Esophagus squamous epithelium (tissue), 5 donors: ENCODE results near the gene TP63. TPM values are rescaled to one million over a fixed set of nuclear protein-coding genes. Genes with fewer than 3 reads are reported as not detected.

Experiments
- DNase-seq: peaks from one replicate; lab custom pipeline; 2025; lab: John Stamatoyannopoulos, UW
- H3K27ac ChIP-seq, 4 donors: fragments of 200-600 bp; sonication (generic); one replicate each; pipeline ENCODE4 v1.5.1; 2016 to 2019; ENCODE audit warnings: mild to moderate bottlenecking in 1 of 4
- H3K27me3 ChIP-seq, 4 donors: fragments of 200-600 bp; sonication (generic); 1 replicate in 3 of 4; 2 replicates in 1 of 4; pipeline versions ENCODE4 v1.5.1 to v1.6.0; 2017 to 2021; ENCODE audit warnings: antibody characterized with exemption in 1 of 4
- H3K36me3 ChIP-seq, 3 donors: fragments of 200-600 bp; sonication (generic); one replicate each; pipeline ENCODE4 v1.5.1; 2016 to 2019
- H3K4me1 ChIP-seq, 3 donors: fragments of 200-600 bp; sonication (generic); one replicate each; pipeline ENCODE4 v1.5.1; 2017 to 2019
- H3K4me3 ChIP-seq, 4 donors: fragments of 200-600 bp; sonication (generic); 1 replicate in 3 of 4; 2 replicates in 1 of 4; pipeline ENCODE4 v1.5.1; 2016 to 2019; ENCODE audit warnings: mild to moderate bottlenecking in 2 of 4, moderate library complexity in 1 of 4
- H3K9me3 ChIP-seq, 3 donors: fragments of 200-600 bp; sonication (generic); one replicate each; pipeline ENCODE4 v1.5.1; 2016 to 2019
- POLR2A ChIP-seq, 4 donors: fragments of 450-650 bp; IDR thresholded peaks; one replicate each; pipeline ENCODE4 v1.6.1; 2017; ENCODE audit warnings: antibody characterized with exemption in 4 of 4, mild to moderate bottlenecking in 4 of 4, moderate library complexity in 3 of 4
- WGBS, 2 donors: methylation state at CpG; one replicate each; pipeline ENCODE4 v1.1.5; 2018; 5-methylcytosine and 5-hydroxymethylcytosine counted together
- intact Hi-C: fragments of 100-400 bp; cut with DNase I; formaldehyde crosslinking; loops from one replicate; pipeline ENCODE4 v1.15.0; 2022
- total RNA-seq, 4 donors: library from RNA; depleted of rRNA; stranded (reverse); fragments of >200 nt; gene quantifications; one replicate each; pipeline ENCODE4 v1.1.0, GENCODE V29; 2016
- TF ChIP-seq, protein P1 (sequence below), 6 experiments: fragments of 450-650 bp in 4 of 6; fragments of 200-600 bp in 2 of 6; sonication (generic) in 2 of 6; IDR thresholded peaks; one replicate each; pipeline ENCODE4 v1.5.1; 2016 to 2019; ENCODE audit warnings: antibody characterized with exemption in 6 of 6, mild to moderate bottlenecking in 4 of 6, moderate library complexity in 4 of 6
- donor health status: DM: yes; HTN: yes; CAD: no.

The TP63 gene
- total RNA-seq, 4 donors from 2014 or later: 111 to 162 (median 137) TPM

DNA sequence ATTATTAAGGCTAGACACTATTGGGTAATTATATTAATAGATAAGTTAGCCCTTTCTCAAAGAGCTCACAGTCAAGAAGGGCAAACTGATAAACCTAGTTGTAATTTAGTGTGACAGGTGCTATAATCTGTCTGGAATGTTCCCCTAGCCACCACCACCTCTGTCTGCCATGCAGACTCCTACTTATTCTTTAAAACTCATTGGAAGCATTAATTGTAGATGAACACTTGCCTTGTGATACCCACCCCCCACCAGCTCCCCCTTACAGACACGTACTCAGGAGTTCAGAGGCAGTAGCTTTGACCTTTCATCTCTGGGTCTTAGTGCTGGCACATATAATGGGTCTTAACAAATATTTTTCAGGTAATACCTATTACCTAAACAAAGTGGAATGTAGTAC lies 195.9 kb downstream of the TP63 start:
- Histone ChIP-seq H3K27me3 (no peaks in the 10 kb centered on the region), H3K4me1 (peaks cover 4 to 66% (median 10%) of the 10 kb centered on the region in 3 donors), H3K27ac (peak overlapping the region in 2 of 4 donors; percentile 88 to 89), H3K9me3 (no peaks in the 10 kb centered on the region), H3K4me3 (no peak overlapping the region), H3K36me3 (peaks cover 0 to 21% (median 0%) of the 10 kb centered on the region in 3 donors)
- intact Hi-C loops: no loop called here
- 50 to 57% methylated on average over 1 of the region's 1 CpG for WGBS, 2 donors
- DNase-seq: no peak
- TF ChIP-seq, protein P1, sequence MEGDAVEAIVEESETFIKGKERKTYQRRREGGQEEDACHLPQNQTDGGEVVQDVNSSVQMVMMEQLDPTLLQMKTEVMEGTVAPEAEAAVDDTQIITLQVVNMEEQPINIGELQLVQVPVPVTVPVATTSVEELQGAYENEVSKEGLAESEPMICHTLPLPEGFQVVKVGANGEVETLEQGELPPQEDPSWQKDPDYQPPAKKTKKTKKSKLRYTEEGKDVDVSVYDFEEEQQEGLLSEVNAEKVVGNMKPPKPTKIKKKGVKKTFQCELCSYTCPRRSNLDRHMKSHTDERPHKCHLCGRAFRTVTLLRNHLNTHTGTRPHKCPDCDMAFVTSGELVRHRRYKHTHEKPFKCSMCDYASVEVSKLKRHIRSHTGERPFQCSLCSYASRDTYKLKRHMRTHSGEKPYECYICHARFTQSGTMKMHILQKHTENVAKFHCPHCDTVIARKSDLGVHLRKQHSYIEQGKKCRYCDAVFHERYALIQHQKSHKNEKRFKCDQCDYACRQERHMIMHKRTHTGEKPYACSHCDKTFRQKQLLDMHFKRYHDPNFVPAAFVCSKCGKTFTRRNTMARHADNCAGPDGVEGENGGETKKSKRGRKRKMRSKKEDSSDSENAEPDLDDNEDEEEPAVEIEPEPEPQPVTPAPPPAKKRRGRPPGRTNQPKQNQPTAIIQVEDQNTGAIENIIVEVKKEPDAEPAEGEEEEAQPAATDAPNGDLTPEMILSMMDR (IDR thresholded peaks at IDR 0.05): no peak
- no peak for TF ChIP-seq POLR2A (IDR thresholded peaks at IDR 0.05)

DNA sequence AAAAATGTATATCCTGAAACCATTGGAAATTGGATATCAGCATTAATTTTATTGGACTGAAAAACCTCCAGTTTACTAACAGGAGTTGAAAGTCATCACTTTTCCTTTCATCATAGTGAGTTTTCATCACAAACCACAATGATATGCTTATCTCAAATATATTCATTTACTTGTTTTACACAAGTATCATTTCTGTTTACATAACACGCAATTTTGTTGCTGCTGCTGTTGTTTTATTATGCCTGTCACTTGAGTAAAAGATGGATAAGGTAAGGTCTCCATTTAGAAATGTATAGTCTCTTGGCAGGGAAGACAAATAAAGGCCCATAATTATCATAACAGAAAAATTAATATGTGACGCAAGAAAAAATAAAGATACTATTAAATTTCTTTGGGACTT lies 199.2 kb downstream of the TP63 start:
- 90 to 93% methylated on average over 2 of the region's 2 CpGs for WGBS, 2 donors

DNA sequence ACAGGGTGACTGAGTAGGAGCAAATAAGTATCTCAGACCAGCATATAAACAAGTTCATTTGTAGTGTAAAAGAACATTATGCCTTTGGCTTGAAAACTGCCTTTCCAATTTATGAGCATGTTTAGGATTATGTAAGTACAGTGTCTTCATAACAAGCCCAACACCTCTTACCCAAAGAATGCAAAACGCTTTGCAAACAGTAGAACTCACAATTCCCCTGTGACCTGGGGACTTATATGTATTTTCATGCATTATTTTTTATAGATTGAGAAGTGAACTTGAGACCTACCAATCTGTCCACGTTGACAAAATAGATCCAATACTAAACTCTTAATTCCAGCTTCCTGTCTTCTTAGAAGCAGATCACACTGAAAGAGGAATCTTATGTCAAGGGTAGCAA lies 202.1 kb downstream of the TP63 start:
- Histone ChIP-seq H3K27ac (peak overlapping the region; percentile 6 to 81 (median 64)), H3K9me3 (no peaks in the 10 kb centered on the region), H3K36me3 (peaks cover 0 to 10% (median 0%) of the 10 kb centered on the region in 3 donors), H3K27me3 (no peaks in the 10 kb centered on the region), H3K4me3 (no peak overlapping the region), H3K4me1 (peaks cover 0 to 67% (median 14%) of the 10 kb centered on the region in 3 donors)
- DNase-seq: no peak
- TF ChIP-seq, protein P1 (IDR thresholded peaks at IDR 0.05): no peak
- TF ChIP-seq POLR2A (IDR thresholded peaks at IDR 0.05): no peak
- WGBS, 2 donors: 36 to 52% methylated on average over 2 of the region's 2 CpGs
- intact Hi-C loops: loop anchor here (10.0 kb wide), 1 partner anchor 438 kb away; no protein-coding TSS in a partner anchor

More for the DNA sequence above, 199.2 kb downstream of the TP63 start:
- no peaks in the 10 kb centered on the region for H3K9me3 ChIP-seq
- peaks cover 0 to 14% (median 0%) of the 10 kb centered on the region in 3 donors for H3K36me3 ChIP-seq
- H3K4me3 ChIP-seq: no peak overlapping the region
- peak overlapping the region in 2 of 4 donors; percentile 44 to 63 for H3K27ac ChIP-seq
- no peaks in the 10 kb centered on the region for H3K27me3 ChIP-seq
- intact Hi-C loops: loop anchor here (10.0 kb wide), 1 partner anchor 436 kb away; no protein-coding TSS in a partner anchor
- peaks cover 0 to 65% (median 10%) of the 10 kb centered on the region in 3 donors for H3K4me1 ChIP-seq
- DNase-seq: no peak
- TF ChIP-seq POLR2A (IDR thresholded peaks at IDR 0.05): no peak
- TF ChIP-seq, protein P1 (IDR thresholded peaks at IDR 0.05): no peak

DNA sequence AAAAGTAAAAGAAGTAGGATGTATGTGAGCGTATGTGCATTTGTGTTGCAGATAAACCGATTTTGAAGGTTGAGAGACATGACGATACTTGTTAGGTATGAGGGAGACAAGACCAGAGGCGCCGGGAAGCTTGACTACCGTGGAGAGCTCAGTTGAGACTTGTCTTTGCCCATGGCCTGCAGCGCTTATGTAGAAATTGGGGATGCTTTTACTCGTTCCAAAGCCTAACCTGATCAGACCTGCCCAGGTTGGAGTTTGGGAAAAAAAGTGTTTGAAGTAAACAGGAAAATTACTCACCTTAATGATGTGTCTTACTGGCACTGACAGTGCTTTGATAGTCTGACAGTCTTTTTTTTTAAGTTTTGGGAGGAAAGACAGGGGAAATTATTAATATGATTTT lies 202.8 kb downstream of the TP63 start:
- intact Hi-C loops: loop anchor here (10.0 kb wide), 1 partner anchor 439 kb away; no protein-coding TSS in a partner anchor
- 47 to 63% methylated on average over 8 of the region's 8 CpGs for WGBS, 2 donors

DNA sequence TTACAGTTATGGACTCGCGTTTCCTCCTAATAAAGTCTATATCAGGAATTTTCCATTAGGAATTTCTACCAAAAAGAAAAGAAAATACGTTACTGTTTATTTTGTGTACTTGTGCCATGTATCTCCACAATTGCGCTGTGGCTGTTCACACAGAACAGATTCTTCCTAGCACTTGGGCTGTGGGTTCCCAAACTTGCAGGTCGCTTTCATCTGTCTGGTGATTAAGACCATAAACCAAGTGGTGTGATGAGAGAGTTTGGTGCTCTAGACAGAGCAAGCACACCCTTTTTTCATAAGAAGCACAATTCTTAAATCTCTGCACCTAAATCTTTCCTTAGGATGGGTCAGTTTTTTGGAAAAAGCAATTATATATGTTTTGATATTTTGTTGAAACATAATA lies 203.3 kb downstream of the TP63 start:
- 36 to 49% methylated on average over 5 of the region's 5 CpGs for WGBS, 2 donors
- intact Hi-C loops: loop anchor here (10.0 kb wide), 1 partner anchor 440 kb away; no protein-coding TSS in a partner anchor
- no peak for TF ChIP-seq POLR2A (IDR thresholded peaks at IDR 0.05)
- TF ChIP-seq, protein P1 (IDR thresholded peaks at IDR 0.05): no peak
- Histone ChIP-seq H3K9me3 (no peaks in the 10 kb centered on the region), H3K4me1 (peaks cover 0 to 79% (median 22%) of the 10 kb centered on the region in 3 donors), H3K27me3 (no peaks in the 10 kb centered on the region), H3K4me3 (no peak overlapping the region), H3K27ac (peak overlapping the region in 3 of 4 donors; percentile 60 to 89 (median 81)), H3K36me3 (peaks cover 0 to 10% (median 0%) of the 10 kb centered on the region in 3 donors)
- DNase-seq: no peak

More for the DNA sequence above, 202.8 kb downstream of the TP63 start:
- no peaks in the 10 kb centered on the region for H3K9me3 ChIP-seq
- no peaks in the 10 kb centered on the region for H3K27me3 ChIP-seq
- TF ChIP-seq, protein P1 (IDR thresholded peaks at IDR 0.05): no peak
- no peak for TF ChIP-seq POLR2A (IDR thresholded peaks at IDR 0.05)
- peak overlapping the region in 3 of 4 donors; percentile 60 to 89 (median 81) for H3K27ac ChIP-seq
- H3K4me3 ChIP-seq: no peak overlapping the region
- H3K4me1 ChIP-seq: peaks cover 0 to 74% (median 19%) of the 10 kb centered on the region in 3 donors
- peaks cover 0 to 10% (median 0%) of the 10 kb centered on the region in 3 donors for H3K36me3 ChIP-seq
- peak; percentile 4 for DNase-seq
